ENCODE results near the gene CNIH4. TPM values are rescaled to one million over a fixed set of nuclear protein-coding genes. Genes with fewer than 3 reads are reported as not detected.

CNIH4 gene
- polyA plus RNA-seq, 3 donors = 33.4 to 106 (median 94.7) TPM

DNA sequence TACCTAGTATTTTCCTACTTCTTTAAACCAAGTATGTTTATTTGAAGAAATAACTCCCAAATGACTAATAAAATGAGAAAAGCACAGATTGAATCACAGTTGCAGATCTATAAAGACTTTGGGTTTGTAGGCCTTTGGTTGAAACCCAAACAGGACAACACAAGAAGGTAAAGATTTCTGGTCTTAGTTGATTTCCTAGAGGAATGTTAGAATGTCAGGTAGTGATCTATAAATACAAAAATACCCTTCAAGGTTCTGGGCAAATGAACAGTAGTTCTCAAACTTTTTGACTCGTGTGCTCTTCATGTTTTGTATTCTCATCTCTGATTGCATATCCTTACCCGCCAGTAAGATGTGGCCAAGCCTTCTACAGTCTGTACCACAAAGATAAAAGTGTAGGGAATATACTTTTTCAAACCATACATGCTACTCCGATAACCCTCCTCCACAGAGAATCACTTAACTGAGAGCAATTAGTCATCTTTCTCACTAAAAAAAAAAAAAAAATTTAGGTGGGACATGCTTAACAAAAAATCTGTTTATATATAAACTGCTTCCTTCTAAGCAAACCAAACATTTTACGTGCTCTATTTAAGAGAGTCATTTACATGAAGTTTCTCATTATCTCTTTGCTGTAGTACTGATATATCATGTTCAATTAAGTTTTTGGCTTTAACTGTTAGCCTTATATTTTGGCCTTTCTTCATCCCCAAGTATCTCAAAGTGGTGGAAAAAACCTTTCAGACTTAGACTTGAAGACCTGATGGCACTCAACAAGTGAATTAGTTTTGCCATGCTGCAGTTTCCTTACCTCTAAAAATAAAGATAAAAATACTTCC lies 36.0 kb downstream of the CNIH4 start:
- peaks cover 91% of the 10 kb centered on the region for H4K20me1 ChIP-seq (ENCODE audit: insufficient read depth, low read length)
- Mint-ChIP-seq H3K36me3 (peaks cover 80 to 95% of the 10 kb centered on the region in 2 donors), H3K27me3 (ENCODE audit: low read depth in 3 of 3) (no peaks in the 10 kb centered on the region), H3K4me3 (no peak overlapping the region), H3K27ac (no peak overlapping the region), H3K4me1 (peaks cover 17% of the 10 kb centered on the region), H3K9me3 (no peaks in the 10 kb centered on the region)
- DNase-seq = no peak
- H3K4me3 ChIP-seq (replicated peaks in 1 of 3; ENCODE audit: low read depth in 2 of 3, low read length in 3 of 3) = no peak overlapping the region
- H3K27ac ChIP-seq (ENCODE audit: low read depth in 1 of 2, low read length in 2 of 2) = no peak overlapping the region
- TF ChIP-seq, protein P1, sequence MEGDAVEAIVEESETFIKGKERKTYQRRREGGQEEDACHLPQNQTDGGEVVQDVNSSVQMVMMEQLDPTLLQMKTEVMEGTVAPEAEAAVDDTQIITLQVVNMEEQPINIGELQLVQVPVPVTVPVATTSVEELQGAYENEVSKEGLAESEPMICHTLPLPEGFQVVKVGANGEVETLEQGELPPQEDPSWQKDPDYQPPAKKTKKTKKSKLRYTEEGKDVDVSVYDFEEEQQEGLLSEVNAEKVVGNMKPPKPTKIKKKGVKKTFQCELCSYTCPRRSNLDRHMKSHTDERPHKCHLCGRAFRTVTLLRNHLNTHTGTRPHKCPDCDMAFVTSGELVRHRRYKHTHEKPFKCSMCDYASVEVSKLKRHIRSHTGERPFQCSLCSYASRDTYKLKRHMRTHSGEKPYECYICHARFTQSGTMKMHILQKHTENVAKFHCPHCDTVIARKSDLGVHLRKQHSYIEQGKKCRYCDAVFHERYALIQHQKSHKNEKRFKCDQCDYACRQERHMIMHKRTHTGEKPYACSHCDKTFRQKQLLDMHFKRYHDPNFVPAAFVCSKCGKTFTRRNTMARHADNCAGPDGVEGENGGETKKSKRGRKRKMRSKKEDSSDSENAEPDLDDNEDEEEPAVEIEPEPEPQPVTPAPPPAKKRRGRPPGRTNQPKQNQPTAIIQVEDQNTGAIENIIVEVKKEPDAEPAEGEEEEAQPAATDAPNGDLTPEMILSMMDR (IDR thresholded peaks at IDR 0.05) = no peak
- peaks cover 82 to 98% of the 10 kb centered on the region in 2 donors for H3K36me3 ChIP-seq (replicated peaks in 1 of 2; ENCODE audit: control insufficient read depth in 1 of 2, insufficient read depth in 2 of 2, low read length in 2 of 2)
- no peaks in the 10 kb centered on the region for H3K9me3 ChIP-seq (replicated peaks in 1 of 2; ENCODE audit: control insufficient read depth in 1 of 2, insufficient read depth in 1 of 2, low read length in 2 of 2)
- H3K27me3 ChIP-seq (ENCODE audit: control insufficient read depth in 2 of 2, insufficient read depth in 2 of 2, low read length in 2 of 2) = no peaks in the 10 kb centered on the region
- intact Hi-C loops (cut with micrococcal nuclease) = no loop called here
- H3K4me1 ChIP-seq (ENCODE audit: control insufficient read depth in 1 of 2, insufficient read depth in 2 of 2, low read length in 2 of 2) = peaks cover 12 to 14% of the 10 kb centered on the region in 2 donors
- H2AFZ ChIP-seq (ENCODE audit: insufficient read depth, low read depth, low read length, poor library complexity, severe bottlenecking) = no peak overlapping the region
- H3K9ac ChIP-seq (ENCODE audit: insufficient read depth, low read length, poor library complexity, severe bottlenecking) = no peak overlapping the region
- no peak overlapping the region for H3K4me2 ChIP-seq (replicated peaks; ENCODE audit: extremely low read depth, low read length, poor library complexity, severe bottlenecking)
- WGBS (ENCODE audit: insufficient coverage) = no CpG with 5 or more reads among the region's 4 CpGs
- H3K79me2 ChIP-seq (ENCODE audit: insufficient read depth, low read length) = peaks cover 16% of the 10 kb centered on the region

DNA sequence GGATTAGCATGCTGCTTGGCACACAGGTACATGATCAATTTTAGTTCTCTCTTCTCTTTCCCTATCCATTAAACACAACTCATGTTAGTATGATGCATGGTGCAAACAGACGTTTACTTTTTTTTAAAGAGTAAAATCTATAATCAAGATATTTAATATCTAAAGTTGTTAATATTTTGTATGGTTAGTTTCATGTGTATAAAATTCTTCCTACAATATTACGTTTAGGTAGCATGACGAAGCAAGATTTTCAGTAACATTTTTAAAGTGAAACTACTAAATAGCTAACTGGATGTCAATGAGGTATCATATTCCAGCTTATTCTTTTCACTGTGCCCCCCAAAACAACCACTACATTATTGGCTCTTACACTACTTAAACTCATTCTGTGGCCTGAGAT lies 36.6 kb downstream of the CNIH4 start:
- Histone ChIP-seq H3K4me2 (replicated peaks; ENCODE audit: extremely low read depth, low read length, poor library complexity, severe bottlenecking) (no peak overlapping the region), H3K4me3 (replicated peaks in 1 of 3; ENCODE audit: low read depth in 2 of 3, low read length in 3 of 3) (no peak overlapping the region), H3K36me3 (replicated peaks in 1 of 2; ENCODE audit: control insufficient read depth in 1 of 2, insufficient read depth in 2 of 2, low read length in 2 of 2) (peaks cover 89 to 98% of the 10 kb centered on the region in 2 donors), H3K27ac (ENCODE audit: low read depth in 1 of 2, low read length in 2 of 2) (peak overlapping the region in 1 of 2 donors; percentile 24), H3K9me3 (replicated peaks in 1 of 2; ENCODE audit: control insufficient read depth in 1 of 2, insufficient read depth in 1 of 2, low read length in 2 of 2) (no peaks in the 10 kb centered on the region), H2AFZ (ENCODE audit: insufficient read depth, low read depth, low read length, poor library complexity, severe bottlenecking) (no peak overlapping the region), H3K9ac (ENCODE audit: insufficient read depth, low read length, poor library complexity, severe bottlenecking) (no peak overlapping the region), H3K27me3 (ENCODE audit: control insufficient read depth in 2 of 2, insufficient read depth in 2 of 2, low read length in 2 of 2) (no peaks in the 10 kb centered on the region), H3K79me2 (ENCODE audit: insufficient read depth, low read length) (peaks cover 16% of the 10 kb centered on the region), H4K20me1 (ENCODE audit: insufficient read depth, low read length) (peaks cover 91% of the 10 kb centered on the region), H3K4me1 (ENCODE audit: control insufficient read depth in 1 of 2, insufficient read depth in 2 of 2, low read length in 2 of 2) (peaks cover 12 to 14% of the 10 kb centered on the region in 2 donors)
- Mint-ChIP-seq H3K4me3 (no peak overlapping the region), H3K9me3 (no peaks in the 10 kb centered on the region), H3K4me1 (peaks cover 17% of the 10 kb centered on the region), H3K27me3 (ENCODE audit: low read depth in 3 of 3) (no peaks in the 10 kb centered on the region), H3K36me3 (peaks cover 82 to 95% of the 10 kb centered on the region in 2 donors), H3K27ac (peak overlapping the region in 2 of 7 donors; percentile 7 to 54)
- no CpG with 5 or more reads among the region's 3 CpGs for WGBS (ENCODE audit: insufficient coverage)
- no peak for DNase-seq
- TF ChIP-seq, protein P1 (IDR thresholded peaks at IDR 0.05) = no peak
- intact Hi-C loops (cut with micrococcal nuclease) = no loop called here

Measured in CD14-positive monocyte (primary cell).